K562 (cell line): ENCODE measurements around the gene PYCR2. TPM values are rescaled to one million over a fixed set of nuclear protein-coding genes. Genes with fewer than 3 reads are reported as not detected.

ENCODE experiments used
- CBX8 ChIP-seq: fragments of 200-600 bp; sonication (generic); IDR thresholded peaks from 2 replicates; pipeline ENCODE4 v1.6.1; 2012; ENCODE audit warnings: borderline replicate concordance, mixed run types, low read depth, mild to moderate bottlenecking, moderate library complexity, mixed read lengths, low read length, control low read depth, inconsistent platforms; ENCODE audit not compliant: poor library complexity, severe bottlenecking; ENCODE audit errors: extremely low read depth
- CREB3 ChIP-seq: fragments of 450-650 bp; conservative IDR thresholded peaks from 2 replicates; pipeline ENCODE4 v1.6.1; 2016; ENCODE audit warnings: missing genetic modification characterization, low read depth, mild to moderate bottlenecking, missing compliant biosample characterization, moderate library complexity
- HEY1 ChIP-seq: fragments of 250-450 bp; sonication (Bioruptor Pico); IDR thresholded peaks from 2 replicates; pipeline ENCODE4 v1.5.0; 2020; ENCODE audit warnings: mild to moderate bottlenecking, moderate library complexity, borderline replicate concordance
- KAT2B ChIP-seq: IDR thresholded peaks from one replicate; pipeline ENCODE4 v1.6.1; 2012; ENCODE audit warnings: low read depth, mild to moderate bottlenecking, control low read depth, inconsistent platforms, low read length, moderate library complexity
- KDM1A ChIP-seq, 2 experiments: fragments of 450-650 bp; IDR thresholded peaks; 2 replicates each; pipeline ENCODE4 v1.6.1; 2016; ENCODE audit warnings: mild to moderate bottlenecking in 2 of 2
- PRDM10 ChIP-seq: fragments of 450-650 bp; IDR thresholded peaks from 2 replicates; pipeline ENCODE4 v1.6.1; 2018; ENCODE audit not compliant: partially characterized antibody
- RB1 ChIP-seq: fragments of 450-650 bp; IDR thresholded peaks from 2 replicates; pipeline ENCODE4 v1.6.1; 2017; ENCODE audit warnings: low read depth, mild to moderate bottlenecking
- SLC30A9 ChIP-seq: fragments of 250-450 bp; sonication (Bioruptor Pico); IDR thresholded peaks from 2 replicates; pipeline ENCODE4 v1.8.0; 2022; ENCODE audit warnings: mild to moderate bottlenecking, moderate library complexity
- THAP12 ChIP-seq: fragments of 250-450 bp; sonication (Bioruptor Pico); IDR thresholded peaks from 2 replicates; pipeline ENCODE4 v1.9.0; 2021; ENCODE audit warnings: mild to moderate bottlenecking, inconsistent platforms
- polyA plus RNA-seq, 8 experiments: library from polyadenylated mRNA; depleted of rRNA in 4 of 8; stranded (reverse) in 5 of 8; unstranded in 3 of 8; fragments of >200 nt; fragmentation: Nextera tagmentation in 2 of 8; fragmentation: Illumina TruSeq in 1 of 8; extraction: Ambion mirVana in 2 of 8; extraction: Trizol in 1 of 8; gene quantifications; 2 replicates each; pipeline versions ENCODE4 v1.2.1 to v1.2.3, GENCODE V29; 2011 to 2014; ENCODE audit warnings: inconsistent platforms in 1 of 8, missing spikeins in 1 of 8
- total RNA-seq, 7 experiments: library from RNA; depleted of rRNA in 6 of 7; stranded (reverse); fragments of >200 nt in 6 of 7; fragmentation: Illumina TruSeq in 2 of 7; extraction: Trizol in 2 of 7; gene quantifications; 2 replicates each; pipeline versions ENCODE4 v1.2.1 to v1.2.3, GENCODE V29; 2011 to 2021; ENCODE audit warnings: low replicate concordance in 1 of 7
- TF ChIP-seq, protein P1 (sequence below), 2 experiments: fragments of 450-650 bp; formaldehyde crosslinking in 1 of 2; IDR thresholded peaks; 2 replicates each; pipeline versions ENCODE4 v1.4.0 to v1.6.1; 2014 to 2020; ENCODE audit warnings: mild to moderate bottlenecking in 2 of 2, borderline replicate concordance in 1 of 2, low read depth in 1 of 2

The PYCR2 gene
- total and polyA plus RNA-seq, 9 of the 15 experiments (the other 6 are each of a cell fraction or from before 2014, with no cell fraction given): 5.5 to 219 (median 127) TPM

DNA sequence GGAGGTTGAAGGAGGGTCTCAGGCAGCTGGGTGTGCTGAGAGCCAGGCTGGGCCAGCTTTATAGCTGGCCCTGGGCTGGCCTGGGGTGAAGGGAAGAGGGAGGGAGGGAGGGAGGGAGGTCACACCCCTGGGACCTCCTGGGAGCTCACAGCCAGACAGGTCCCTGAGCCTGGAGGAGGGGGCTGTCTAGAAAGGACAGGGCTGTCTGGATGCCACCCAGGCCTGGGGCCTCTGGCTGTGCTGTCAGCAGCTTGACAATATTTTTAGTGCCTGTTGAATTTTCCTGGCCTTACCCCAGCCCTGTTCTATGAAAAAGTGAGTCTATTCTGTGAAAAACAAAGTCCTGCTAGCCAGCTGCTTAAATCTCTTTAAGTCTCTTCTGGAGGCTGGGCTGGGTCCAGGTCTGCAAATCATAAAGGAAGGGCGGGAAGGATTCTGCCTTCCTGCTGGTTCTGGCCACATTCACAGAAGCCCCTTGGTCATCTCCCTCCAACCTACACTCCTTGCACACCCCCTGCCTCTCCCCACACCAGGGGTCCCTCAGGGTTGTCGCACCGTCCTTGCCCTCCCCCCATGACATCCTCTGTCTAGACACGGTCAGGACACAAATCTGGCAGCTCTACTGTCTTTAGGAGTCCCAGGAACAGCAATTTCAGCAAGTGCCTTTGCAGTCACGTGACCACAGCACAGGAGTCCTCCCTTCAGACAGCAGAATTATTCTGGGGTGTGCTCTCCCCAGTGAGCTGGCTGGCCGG, 17.3 kb upstream of the PYCR2 start, which contains the start of gene LEFTY2 (continued):
- TF ChIP-seq, protein P1, sequence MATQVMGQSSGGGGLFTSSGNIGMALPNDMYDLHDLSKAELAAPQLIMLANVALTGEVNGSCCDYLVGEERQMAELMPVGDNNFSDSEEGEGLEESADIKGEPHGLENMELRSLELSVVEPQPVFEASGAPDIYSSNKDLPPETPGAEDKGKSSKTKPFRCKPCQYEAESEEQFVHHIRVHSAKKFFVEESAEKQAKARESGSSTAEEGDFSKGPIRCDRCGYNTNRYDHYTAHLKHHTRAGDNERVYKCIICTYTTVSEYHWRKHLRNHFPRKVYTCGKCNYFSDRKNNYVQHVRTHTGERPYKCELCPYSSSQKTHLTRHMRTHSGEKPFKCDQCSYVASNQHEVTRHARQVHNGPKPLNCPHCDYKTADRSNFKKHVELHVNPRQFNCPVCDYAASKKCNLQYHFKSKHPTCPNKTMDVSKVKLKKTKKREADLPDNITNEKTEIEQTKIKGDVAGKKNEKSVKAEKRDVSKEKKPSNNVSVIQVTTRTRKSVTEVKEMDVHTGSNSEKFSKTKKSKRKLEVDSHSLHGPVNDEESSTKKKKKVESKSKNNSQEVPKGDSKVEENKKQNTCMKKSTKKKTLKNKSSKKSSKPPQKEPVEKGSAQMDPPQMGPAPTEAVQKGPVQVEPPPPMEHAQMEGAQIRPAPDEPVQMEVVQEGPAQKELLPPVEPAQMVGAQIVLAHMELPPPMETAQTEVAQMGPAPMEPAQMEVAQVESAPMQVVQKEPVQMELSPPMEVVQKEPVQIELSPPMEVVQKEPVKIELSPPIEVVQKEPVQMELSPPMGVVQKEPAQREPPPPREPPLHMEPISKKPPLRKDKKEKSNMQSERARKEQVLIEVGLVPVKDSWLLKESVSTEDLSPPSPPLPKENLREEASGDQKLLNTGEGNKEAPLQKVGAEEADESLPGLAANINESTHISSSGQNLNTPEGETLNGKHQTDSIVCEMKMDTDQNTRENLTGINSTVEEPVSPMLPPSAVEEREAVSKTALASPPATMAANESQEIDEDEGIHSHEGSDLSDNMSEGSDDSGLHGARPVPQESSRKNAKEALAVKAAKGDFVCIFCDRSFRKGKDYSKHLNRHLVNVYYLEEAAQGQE (IDR thresholded peaks at IDR 0.05; ENCODE audit: borderline replicate concordance): peak; percentile 41
- TF ChIP-seq, protein P1 (CRISPR knock-in tag; IDR thresholded peaks at IDR 0.05; ENCODE audit: low read depth): no peak
- 0 out of 4 replicates have a peak, but pooled peaks of 1 of the 2 experiments have one; percentile 26 for TF ChIP-seq KDM1A (IDR thresholded peaks at IDR 0.05)
- no peak for TF ChIP-seq CBX8
- no peak for TF ChIP-seq HEY1 (CRISPR knock-in tag)
- no peak for TF ChIP-seq SLC30A9
- no peak for TF ChIP-seq CREB3 (tag)
- no peak for TF ChIP-seq PRDM10
- no peak for TF ChIP-seq KAT2B
- 0 out of 2 replicates have a peak, but pooled peaks have one; percentile 53 for TF ChIP-seq THAP12 (CRISPR knock-in tag)
- TF ChIP-seq RB1: no peak
